ENCODE data around the gene RAB31.

RAB31 gene

DNA sequence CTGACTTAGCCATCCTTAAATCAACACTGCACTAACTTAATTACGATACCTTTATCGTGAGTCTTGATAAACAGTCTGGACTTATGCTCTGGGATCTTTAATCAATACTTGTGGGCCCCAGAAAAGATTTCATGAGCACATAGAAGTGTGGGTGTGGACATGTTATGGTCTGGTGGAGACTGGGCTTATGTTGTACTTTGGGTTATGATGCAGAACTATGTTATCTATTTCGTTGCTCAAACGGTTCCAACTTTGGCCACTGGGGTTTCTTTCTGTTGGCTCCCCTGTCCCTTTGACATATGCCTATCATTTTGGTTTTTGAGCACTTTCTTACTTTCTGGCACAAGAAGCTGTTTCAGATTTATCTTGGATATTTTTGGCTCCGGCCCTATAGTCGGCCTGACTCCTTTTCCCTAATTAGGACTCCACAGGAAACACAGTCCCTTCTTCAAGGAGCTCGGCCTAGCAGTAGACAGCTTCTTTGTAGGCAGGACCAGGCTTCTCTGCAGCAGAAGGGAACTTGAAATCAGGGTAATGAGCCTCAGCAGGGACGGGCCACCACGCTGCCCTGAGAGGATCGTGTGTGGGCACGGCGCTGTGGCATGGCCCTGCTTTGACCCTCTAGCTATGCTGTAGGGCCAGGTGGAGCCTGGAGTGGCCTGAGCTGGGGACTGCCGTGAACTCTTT lies 123.1 kb downstream of the RAB31 start:
- in situ Hi-C loops (cut with HindIII; ENCODE audit: low sequenced_read_pairs): no loop called here

DNA sequence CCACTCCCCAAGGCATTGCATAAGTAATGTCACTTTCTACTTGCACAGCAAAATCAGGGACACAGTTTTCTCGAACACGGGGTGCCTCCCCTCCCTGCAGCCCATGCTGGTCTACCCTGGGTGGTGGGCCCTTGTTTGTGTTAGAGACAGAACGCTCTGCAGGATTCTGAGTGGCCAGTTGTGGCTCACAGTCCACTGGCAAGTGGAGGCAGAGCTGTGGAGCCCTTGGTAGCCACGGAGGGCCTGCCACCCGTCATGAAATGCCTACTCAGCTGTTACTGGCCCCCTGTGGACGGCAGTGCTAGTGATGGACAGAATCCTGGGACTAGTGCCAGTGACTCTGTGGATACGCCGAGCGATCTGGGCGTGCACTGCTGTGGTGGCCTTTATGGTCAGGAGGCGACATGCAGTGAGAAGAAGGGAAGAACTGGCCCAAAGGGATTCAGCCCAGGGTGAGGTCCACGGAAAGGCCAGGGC lies 123.7 kb downstream of the RAB31 start:
- in situ Hi-C loops (cut with HindIII; ENCODE audit: low sequenced_read_pairs): no loop called here

DNA sequence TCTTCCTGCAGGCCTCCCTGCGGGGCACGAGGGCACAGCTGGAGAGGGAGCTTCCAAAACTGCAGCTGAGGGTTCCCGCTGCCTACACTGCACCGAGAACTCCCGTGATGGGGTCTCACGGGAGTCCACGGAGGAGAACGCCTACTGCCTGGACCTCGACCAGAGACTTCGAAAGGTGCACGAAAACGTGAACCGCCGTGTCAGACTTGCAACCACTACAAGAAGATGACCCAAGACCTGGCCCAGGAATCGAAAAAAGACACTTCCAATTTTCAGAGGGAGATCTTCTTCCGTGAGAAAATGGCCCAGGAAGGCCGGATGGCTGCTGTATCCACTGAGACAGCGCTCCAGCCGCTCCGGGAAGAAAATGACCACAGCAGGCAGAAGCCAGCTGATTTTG lies 124.8 kb downstream of the RAB31 start:
- in situ Hi-C loops (cut with HindIII; ENCODE audit: low sequenced_read_pairs): no loop called here

DNA sequence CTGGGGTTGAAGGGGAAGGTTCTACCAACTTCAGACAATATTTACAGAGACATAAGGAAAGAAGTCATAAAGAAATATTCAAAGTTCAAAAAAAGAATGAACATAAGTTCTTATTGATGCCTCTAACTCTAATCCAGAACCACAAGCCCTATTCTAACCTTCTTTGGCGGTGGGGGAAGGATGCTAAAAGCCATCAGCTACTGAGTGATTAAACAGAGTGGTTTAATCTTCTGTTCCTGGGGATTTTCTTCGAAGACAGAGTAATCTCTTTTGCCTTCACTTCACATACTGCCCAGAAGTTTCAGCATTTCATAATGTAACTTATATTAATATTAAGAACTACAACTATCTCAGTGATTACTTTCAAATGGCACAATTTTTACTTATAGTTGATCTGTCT lies 126.5 kb downstream of the RAB31 start:
- in situ Hi-C loops (cut with HindIII; ENCODE audit: low sequenced_read_pairs): no loop called here

DNA sequence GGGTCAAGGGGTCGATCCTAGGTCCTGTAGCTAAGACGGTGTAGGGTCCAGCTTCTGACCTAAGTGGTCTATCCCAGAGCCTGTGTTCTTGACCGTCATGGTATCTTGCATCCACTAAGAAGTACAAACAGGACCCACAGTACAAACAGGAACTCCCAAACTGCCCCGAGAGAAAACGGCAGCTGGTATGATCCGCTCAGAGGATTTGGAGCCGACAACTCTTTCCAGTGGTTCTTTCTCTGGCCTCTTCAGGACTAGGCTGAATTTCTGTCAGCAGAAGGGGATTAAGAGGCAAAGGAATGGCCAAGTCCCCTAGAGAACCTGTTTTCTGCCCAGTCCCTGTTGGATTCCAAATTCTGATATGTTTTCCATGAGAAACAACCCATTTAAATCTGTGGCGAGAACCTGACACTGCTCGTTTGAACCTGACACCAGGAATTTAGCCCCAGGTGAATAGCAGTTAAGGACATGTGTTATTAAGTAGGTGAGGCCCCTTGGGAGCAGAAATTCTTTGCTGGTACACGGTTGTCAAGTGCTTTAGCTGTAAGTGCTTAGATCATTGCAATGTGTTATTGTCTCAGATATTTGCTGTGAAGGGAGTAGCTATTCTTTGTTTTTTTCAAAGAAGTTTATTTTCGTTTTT lies 127.1 kb downstream of the RAB31 start:
- in situ Hi-C loops (cut with HindIII; ENCODE audit: low sequenced_read_pairs): no loop called here

DNA sequence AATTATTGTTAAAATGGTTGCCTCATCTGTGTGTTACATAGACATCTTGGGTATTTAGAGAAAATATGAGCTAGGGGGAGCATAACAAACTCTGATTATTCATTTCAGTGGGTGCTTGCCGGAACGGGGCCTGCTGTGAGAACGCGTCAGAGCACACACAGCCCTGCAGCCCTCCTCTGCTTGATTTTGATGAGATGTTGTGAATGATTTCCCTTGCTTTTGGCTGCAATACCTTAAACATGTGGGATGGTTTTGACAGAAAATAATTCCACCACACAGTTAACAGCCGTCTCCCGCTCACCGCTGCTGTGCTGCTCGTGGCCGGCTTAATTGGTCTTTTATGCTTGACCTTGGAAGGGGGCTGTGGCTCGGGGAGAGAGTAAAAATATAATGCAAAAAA lies 127.7 kb downstream of the RAB31 start:
- in situ Hi-C loops (cut with HindIII; ENCODE audit: low sequenced_read_pairs): no loop called here

DNA sequence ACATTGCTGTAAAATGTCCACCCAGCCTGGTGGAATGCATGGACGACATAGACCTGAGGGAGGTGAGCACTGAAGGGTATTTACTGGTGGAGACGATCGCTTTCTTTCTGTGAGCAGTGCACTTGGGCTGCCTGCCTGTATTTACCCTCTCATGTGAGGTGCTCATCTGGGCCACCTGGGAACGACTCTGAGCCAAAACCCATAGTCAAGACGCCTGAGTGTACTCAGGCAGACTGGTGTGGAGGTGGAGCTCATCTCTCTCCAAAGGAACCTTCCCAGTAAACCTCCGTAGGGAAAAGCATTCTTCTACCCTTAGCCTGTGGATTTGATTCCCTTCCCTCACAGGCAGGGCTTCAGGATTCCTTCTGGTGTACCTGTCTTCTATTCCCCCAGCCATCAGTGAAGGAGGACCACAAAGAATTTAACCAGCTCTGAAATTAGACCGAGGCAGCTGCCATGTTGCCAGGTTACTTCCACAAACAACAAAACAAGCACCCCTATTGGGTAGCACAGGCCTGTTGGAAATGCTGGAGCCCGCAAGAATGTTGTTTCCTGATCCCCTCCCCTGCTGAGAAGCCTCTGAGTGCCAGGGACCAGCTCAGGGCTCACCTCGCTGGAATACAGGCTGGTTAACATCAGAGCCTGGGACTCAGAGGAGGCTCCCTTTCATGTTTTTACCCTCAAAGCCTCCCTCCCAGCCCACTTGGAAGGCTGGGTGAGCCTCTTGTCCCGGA lies 130.2 kb downstream of the RAB31 start:
- in situ Hi-C loops (cut with HindIII; ENCODE audit: low sequenced_read_pairs): no loop called here

DNA sequence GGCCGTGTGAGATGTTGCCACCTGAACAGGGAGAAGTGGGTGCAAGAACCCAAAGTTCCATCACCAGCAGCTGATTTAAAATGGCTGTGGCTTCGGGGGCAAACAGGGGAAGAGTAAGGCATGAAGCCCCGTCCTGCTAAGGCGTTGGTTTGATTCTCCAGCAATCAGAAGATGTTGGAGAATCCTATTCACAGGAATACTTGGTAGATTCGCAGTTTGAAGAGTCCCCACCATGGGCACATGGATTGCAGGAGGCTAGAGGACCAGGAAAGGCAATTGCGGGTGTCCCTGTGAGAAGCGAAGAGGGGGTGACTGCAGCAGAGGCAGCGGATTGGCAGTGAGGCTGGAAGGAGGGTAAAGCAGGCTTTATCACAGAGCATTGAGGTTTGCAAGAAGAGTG lies 131.1 kb downstream of the RAB31 start:
- in situ Hi-C loops (cut with HindIII; ENCODE audit: low sequenced_read_pairs): no loop called here

DNA sequence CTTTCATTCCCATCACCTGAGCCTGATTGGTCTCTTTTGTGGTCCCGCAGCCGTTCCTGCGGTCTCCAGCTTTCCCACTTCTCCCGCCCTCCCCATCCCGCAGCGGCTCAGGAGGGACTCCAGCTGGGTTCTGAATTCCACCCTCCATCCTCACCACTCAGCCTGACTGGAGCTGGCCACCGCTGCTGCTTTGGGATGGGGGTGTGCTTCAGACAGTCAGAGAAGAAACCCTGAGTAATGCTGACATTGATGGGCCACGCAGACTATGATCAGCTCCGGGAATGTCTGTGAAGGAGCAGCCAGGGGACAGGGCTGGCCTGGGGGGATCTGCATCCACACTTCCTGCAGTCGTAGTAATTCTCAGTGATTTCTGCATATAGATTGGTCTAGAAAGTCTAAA lies 131.8 kb downstream of the RAB31 start:
- in situ Hi-C loops (cut with HindIII; ENCODE audit: low sequenced_read_pairs): no loop called here

DNA sequence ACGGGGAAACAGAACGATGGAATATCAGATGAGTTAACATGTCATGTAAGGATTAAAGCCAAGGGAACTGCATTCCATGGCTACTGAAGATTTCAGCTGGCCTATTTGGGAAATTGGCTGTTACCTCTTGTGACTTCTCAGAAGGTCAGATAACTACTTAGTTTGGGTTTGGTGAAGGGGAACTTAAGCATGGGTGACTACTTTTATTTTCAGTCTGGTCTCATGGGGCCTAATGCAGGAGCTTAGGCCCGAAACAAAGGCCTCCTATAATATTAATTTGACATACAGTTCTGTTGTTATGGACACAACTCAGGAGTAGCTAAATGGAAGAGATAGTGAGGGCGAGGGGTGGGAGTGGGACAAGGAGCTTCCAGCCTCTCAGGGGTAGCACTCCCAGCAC lies 133.7 kb downstream of the RAB31 start:
- in situ Hi-C loops (cut with HindIII; ENCODE audit: low sequenced_read_pairs): no loop called here

DNA sequence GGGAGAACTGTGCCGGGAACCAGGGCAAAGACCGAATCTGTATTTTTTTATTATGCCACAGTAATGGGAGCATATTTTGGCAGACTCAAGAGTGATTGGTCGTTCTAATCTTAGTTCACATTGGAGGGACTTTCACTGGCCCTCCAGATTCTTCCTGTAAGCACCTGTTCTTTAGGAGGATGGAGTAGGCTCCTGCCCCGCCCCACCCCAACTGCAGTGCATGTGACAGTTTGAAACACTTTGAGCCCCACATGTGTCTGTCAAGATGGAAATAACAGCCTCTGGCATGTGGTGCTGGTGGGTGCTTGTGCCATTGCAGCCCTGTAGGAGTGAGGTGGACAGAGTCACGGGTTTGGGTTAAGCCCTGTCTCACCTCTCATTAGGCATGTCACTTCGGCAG lies 134.3 kb downstream of the RAB31 start:
- in situ Hi-C loops (cut with HindIII; ENCODE audit: low sequenced_read_pairs): no loop called here

DNA sequence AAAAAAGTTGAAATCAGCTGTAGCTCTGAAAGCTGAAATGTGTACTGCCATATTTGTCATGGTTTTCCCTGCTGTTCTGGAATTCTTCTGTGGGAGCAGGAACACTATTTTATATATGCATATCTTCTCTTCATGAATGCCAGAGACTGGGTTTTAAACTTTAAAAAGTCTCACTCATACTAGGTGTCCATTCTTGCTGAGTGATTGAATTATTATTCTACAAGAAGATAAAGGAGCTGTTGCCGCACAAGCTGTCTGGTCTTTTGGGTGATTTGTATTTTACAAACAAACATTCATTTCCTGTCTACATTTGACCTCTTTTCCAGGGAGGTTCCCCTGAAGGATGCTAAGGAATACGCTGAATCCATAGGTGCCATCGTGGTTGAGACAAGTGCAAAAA lies 137.2 kb downstream of the RAB31 start:
- in situ Hi-C loops (cut with HindIII; ENCODE audit: low sequenced_read_pairs): loop anchor here (5.0 kb wide), 1 partner anchor 92 kb away; no protein-coding TSS in a partner anchor

DNA sequence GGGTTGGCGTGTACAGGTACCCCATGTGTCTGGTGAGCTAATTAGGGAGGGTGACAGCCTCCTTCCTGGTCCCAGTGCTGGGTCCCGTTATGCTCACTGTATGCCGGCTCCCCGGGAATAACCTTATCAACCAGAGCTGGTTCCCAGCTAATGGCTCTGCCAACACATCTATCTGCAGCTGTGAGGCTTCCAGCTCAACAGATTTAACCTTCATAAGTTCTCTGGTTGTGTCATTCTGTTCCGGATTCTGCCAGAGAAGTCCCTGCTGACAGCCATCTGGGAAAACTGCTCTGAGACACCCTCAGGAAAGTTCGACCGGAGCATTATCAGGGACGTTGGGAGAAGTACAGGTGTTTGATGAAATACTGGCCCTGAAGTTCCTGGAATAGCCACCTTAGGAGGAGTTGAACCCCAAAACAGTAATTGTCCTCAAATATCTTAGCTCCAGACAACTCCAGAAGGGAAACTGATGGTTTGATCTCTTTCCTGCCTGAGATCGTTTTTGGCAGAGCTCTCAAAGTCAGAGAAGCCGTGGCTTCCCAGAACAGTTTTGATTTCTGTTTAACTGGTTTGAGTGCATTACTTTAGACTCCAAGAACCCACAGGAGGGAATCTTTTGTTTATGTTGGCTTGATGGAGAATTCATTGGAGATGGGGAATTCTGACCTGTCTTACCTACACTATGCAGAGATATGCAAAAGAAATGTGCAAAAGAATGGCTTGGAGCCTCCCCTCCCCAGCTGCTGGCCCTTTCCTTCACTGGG lies 138.2 kb downstream of the RAB31 start:
- in situ Hi-C loops (cut with HindIII; ENCODE audit: low sequenced_read_pairs): loop anchor here (5.0 kb wide), 1 partner anchor 91 kb away; no protein-coding TSS in a partner anchor

DNA sequence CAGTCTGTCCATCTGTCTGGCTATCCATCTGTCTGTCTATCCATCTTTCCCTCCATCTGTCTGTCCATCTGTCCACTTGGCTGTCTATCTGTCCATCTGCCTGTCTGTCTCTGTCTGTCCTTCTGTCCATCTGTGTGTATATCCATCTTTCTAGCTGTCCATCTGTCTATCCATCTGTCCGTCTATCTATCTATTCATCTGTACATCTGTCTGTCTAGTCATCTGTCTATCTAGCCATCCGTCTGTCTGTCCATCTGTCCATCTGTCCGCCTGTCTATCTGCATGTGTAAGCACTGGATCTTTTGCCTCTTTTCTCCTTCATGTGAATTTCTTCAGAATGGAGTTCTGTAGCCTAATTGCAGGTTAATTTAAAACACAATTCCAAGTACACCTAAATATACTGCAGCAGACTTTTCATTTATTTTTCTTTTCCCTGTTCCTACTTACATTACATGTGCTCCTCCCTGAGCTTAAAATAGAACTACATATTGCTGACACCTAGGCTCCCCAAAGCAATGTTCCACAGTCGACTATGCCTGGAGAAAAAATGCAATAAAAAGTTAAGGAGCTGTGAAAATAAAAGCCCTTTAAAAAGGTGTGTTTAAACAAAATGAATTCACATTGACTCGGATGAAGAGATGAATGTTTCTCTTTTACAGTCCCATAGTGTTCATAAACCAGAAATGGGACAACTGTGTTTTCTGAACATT lies 140.2 kb downstream of the RAB31 start:
- in situ Hi-C loops (cut with HindIII; ENCODE audit: low sequenced_read_pairs): loop anchor here (5.0 kb wide), 1 partner anchor 89 kb away; no protein-coding TSS in a partner anchor

DNA sequence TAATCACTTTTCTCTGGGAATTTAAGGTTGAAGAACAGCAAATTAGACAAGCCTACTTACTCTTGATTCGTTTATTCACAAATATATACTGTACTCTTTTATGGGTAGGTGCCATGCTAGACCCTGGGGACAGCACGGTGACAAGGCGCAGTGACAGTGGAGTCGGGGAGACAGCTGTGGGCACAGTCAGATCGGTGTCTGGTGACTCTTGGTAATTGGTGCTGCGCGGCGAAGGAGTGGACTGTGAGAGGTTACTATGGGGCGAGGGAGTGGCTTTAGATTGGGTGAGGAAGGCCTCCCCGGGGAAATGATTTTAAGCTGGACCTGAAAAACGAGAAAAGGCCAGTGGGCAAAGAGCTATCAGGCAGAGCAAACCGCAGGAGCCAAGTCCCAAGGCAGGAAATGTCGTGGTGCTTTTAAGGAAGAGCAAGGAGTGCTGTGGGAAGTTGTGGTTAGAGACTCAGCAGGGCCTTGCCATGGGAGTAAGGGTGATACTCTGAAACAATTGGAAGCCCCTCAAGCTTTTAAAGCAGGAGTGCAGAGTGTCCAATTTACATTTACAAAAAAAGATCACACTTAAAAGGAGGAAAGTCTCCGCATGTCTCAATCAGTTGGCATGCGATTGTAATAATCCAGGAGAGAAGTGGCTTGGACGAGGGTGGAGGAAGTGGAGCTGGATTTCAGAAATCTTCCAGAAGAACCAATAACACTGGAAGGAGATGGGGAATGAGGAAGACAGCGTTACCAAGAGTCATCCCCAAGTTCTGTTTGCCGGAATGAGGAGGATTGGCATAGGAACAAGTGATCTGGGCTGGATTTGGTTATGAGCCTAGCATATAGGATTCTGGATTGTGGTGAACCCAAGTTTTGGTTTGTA lies 141.5 kb downstream of the RAB31 start:
- in situ Hi-C loops (cut with HindIII; ENCODE audit: low sequenced_read_pairs): loop anchor here (5.0 kb wide), 1 partner anchor 88 kb away; no protein-coding TSS in a partner anchor

DNA sequence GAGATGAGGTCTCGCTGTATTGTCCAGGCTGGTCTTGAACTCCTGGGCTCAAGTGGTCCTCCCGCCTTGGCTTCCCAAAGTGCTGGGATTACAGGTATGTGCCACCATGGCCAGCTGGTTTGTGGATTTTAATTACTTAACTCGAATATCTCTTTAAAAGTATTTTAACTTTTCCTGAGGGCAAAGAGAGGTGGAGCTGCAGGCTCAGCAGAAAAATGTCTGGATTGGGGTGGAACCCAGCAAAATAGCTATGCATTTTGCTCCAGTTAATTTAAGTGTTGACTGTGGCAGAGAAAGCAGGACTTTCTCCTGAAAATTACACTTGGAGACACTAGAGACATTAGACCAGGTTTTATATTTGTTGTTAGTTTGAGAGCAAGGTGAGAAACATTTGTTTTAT lies 142.2 kb downstream of the RAB31 start:
- in situ Hi-C loops (cut with HindIII; ENCODE audit: low sequenced_read_pairs): no loop called here

DNA sequence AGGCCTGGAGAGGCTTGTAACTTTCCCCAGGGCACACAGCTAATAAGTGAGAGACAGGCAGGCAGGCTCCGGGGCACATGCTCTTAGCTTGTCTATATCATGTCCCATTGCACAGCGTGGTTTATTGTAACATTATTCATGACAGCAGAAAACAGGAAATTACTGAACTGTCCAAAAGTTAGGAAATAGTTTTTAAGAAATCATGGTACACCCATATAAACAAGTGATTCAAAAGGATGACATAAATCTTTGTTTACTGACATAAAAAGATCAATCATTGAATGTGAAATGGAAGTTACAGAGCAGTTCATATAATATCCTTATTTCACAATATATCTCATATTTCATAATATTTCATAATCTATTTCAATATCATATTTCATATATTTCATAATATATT lies 143.4 kb downstream of the RAB31 start:
- in situ Hi-C loops (cut with HindIII; ENCODE audit: low sequenced_read_pairs): no loop called here

DNA sequence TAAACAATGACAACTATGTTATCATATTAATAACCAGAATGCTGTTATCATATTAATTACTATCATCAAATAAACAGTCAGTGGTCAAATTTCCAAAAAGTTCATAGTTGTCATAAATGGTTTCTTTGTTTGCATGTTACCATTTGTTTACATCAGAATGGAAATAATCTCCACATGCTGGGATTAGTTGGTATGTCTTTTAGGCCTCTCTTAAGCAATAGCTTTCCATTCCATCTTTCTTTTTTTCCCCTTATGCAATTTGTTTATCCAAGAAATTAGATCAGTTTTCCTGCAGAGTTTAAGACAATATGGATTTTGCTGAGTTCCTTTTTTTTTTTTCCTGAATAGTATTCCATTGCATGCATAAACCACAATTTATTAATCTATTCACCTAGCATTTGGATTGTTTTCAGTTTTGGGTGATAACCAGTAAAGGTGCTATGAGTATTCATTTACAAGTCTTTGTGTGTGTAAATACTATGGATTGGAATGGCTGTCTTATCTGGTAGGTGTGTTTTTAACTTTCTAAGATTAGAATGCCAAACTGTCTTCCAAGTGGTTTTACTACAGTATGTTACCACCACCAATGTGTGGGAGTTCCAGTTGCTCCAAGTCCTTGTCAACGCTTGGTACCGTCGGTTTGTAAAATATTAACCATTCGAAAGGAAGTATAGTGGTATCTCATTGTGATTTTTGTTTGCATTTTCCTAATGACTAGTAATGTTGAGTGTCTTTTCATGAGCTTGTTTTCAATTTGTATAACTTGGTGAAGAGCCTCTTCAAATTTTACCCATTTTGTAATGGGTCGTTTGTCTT lies 144.4 kb downstream of the RAB31 start:
- in situ Hi-C loops (cut with HindIII; ENCODE audit: low sequenced_read_pairs): no loop called here
